Astrocyte of the cerebellum (primary cell): ENCODE data around the gene THSD8.
"Not testable (repeated sequence)": the region's sequence is repeated elsewhere in the genome, so short reads cannot be mapped to it uniquely, and the experiment has no call there.

Experiments
- DNase-seq: peaks from one replicate; pipeline ENCODE4 v3.0.0-alpha.2; 2011; ENCODE audit warnings: low read depth
- H3K4me3 ChIP-seq: 2 replicates; pipeline ENCODE4 v1.5.1; 2011; ENCODE audit warnings: mild to moderate bottlenecking, low read depth, low read length, moderate library complexity
- in situ Hi-C: cut with HindIII; loops from 2 replicates; pipeline ENCODE4 v1.10.0; 2017; ENCODE audit warnings: low sequenced_read_pairs
- TF ChIP-seq, protein P1 (sequence below): IDR thresholded peaks from 2 replicates; pipeline ENCODE4 v1.5.1; 2012; ENCODE audit warnings: low read length, low read depth, moderate library complexity, mild to moderate bottlenecking; ENCODE audit errors: missing control alignments

THSD8 gene

DNA sequence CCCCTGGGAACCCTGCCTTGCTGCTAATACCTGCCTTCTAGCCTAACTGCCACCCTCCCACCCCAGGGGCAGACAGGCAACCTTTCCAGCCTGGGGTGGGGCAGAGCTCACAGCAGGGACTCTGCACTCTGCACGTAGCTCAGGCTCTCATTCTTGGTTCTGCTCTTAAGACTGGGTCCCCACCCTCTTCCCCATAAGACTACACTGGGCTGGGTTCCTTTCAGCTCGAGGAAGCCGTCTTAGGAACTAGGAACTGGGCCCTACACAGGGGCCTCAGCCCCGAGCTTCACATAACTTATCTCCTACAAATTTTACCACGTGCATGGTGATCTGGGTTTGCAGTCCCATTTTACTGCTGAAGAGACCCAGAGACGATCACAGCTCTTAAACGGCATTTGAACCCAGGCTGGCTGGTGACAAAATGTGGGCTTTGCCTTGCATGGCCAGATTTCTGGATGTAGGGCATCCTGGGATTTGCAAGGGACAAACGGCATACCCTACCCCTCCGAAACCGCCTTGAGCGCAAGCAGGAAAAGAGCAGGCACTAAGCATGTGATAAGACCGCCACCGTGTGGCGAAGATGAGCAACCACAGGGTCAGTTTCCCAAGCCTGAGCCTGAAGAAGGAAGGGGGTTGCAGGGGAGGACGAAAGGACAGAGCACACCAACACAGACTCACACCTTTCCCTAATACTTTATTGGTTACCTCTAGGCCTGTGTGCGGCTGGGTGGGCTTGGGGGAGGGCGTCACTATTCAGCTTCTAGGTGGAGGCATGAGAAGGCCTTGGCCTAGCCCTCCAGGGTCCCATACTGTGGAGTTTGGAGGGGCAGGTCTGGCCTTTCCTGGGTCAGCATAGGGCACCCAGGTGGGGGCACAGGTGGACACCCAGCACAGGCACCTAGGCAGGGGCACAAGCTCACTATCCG is 5.5 kb upstream of the THSD8 start:
- in situ Hi-C loops, result no loop called here
- no peak overlapping the region for H3K4me3 ChIP-seq
- peak; percentile 60 for DNase-seq
- TF ChIP-seq, protein P1, sequence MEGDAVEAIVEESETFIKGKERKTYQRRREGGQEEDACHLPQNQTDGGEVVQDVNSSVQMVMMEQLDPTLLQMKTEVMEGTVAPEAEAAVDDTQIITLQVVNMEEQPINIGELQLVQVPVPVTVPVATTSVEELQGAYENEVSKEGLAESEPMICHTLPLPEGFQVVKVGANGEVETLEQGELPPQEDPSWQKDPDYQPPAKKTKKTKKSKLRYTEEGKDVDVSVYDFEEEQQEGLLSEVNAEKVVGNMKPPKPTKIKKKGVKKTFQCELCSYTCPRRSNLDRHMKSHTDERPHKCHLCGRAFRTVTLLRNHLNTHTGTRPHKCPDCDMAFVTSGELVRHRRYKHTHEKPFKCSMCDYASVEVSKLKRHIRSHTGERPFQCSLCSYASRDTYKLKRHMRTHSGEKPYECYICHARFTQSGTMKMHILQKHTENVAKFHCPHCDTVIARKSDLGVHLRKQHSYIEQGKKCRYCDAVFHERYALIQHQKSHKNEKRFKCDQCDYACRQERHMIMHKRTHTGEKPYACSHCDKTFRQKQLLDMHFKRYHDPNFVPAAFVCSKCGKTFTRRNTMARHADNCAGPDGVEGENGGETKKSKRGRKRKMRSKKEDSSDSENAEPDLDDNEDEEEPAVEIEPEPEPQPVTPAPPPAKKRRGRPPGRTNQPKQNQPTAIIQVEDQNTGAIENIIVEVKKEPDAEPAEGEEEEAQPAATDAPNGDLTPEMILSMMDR, result peak; percentile 90

DNA sequence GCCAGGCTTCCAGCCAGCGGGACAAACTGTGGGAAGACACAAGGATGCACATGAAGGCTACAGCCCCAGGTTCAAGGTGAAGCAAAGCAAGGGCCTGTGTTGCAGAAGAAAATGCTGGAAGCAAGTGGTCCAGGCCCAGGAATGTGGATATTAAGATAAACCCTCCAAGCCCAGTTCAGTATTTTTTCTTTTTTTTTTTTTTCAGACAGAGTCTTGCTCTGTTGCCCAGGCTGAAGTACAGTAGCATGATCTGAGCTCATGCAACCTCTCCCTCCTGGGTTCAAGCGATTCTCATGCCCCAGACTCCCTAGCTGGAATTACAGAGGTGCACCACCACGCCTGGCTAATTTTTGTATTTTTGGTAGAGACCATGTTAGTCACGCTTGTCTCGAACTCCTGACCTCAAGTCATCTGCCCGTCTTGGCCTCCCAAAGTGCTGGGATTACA is 4.7 kb upstream of the THSD8 start:
- TF ChIP-seq, protein P1, result no peak
- in situ Hi-C loops, result no loop called here
- DNase-seq, result no peak
- no peak overlapping the region for H3K4me3 ChIP-seq

DNA sequence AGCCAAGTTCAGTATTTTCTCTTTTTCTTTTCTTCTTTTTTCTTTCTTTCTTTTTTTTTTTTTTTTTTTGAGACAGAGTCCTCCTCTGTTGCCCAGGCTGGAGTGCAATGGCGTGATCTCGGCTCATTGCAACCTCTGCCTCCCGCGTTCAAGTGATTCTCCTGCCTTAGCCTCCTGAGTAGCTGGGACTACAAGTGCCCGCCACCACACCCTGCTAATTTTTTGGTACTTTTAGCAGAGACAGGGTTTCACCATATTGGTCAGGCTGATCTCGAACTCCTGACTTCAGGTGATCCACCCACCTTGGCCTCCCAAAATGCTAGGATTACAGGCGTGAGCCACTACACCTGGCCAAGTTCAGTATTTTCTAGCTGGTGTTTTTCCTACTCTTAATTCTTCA is 4.3 kb upstream of the THSD8 start:
- in situ Hi-C loops, H3K4me3 ChIP-seq, DNase-seq: not testable (repeated sequence)

DNA sequence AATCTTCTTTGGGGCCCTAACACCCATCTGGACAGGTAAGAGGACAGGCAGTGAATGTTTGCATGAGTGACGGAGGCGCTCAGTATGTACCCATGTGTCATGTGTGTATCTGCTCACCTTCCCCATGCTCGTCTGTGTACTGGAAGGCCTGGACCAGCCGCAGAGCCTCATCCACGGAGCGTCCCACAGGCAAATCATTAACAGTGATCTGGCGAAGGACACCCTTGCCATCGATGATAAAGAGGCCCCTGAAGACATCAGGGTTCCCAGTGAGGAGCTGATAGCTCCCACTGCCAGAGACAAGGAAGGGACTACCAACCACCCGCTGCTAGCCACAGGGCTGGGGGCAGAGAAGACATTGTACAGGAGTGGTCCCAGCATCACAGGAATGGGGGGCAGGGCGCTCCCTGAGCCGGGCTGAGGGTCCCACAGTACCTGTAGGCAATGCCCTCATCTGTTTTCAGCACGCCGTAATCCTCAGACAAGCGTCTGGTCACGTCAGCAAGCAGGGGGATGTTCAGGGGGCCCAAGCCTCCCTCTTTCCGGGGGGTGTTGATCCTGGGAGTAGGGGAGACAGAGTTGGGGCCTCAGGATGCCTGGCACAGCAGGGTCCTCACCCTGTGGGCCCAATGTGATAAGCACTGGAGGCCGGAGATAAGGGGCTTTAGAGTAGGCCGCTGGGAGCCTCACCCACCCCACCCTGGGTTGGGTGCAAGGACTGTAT is 2.0 kb upstream of the THSD8 start:
- in situ Hi-C loops, result no loop called here
- DNase-seq, result no peak
- no peak overlapping the region for H3K4me3 ChIP-seq
- TF ChIP-seq, protein P1, result no peak

DNA sequence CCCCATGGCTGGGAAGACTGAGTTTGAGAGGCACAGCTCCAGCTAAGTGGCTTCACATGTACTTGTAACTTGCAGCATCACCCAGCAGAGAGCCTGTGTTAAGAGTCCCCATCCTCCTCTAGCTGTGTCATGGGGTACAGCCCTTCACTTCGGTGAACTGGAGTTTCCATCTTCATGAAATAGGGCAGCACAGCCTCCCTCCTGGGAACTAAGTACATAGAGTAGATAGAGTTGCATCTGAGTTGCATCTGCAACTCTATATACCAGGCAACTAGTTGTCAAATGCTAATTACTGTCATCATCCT is 1.5 kb upstream of the THSD8 start:
- H3K4me3 ChIP-seq, result peak overlapping the region; percentile 88
- TF ChIP-seq, protein P1, result no peak
- no peak for DNase-seq
- in situ Hi-C loops, result no loop called here

DNA sequence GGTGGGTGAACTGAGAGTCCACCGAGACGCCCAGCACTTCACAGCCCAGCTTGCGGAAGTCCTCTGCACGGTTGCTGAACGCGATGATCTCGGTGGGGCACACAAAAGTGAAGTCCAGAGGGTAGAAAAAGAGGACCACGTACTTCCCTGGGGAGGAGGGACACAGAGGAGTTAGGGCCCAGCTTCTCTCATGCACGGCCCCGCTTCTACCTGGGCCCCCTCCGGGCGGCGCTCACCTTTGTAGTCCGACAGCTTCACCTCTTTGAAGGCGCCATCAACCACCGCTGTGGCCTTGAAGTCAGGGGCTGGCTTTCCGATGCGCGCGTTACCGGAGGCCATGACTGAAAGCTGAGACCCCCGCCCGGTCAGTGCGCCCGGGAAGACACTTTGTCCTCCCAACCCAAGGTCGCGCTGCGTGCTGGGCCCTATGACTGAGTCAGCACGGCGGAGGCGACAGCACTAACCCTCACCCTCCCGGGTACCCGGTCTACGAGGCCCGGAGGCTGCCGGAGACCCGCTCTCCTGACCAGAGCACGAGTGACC is 875 bp upstream of the THSD8 start:
- peak overlapping the region; percentile 88 for H3K4me3 ChIP-seq
- in situ Hi-C loops, result no loop called here
- TF ChIP-seq, protein P1, result no peak
- no peak for DNase-seq
